Uterus (tissue), 4 donors: ENCODE results near the gene HOXD10. TPM values are rescaled to one million over a fixed set of nuclear protein-coding genes. Genes with fewer than 3 reads are reported as not detected.

Experiments used
- DNase-seq, 2 donors: peaks; one replicate each; pipeline ENCODE4 v3.0.0-alpha.2; 2019 to 2020
- H3K27ac ChIP-seq, 2 donors: fragments of 200-600 bp; sonication (generic); 1 replicate in 1 of 2; 2 replicates in 1 of 2; pipeline ENCODE4 v1.5.1; 2016 to 2018
- H3K27me3 ChIP-seq, 2 donors: fragments of 200-600 bp; sonication (generic); one replicate each; pipeline ENCODE4 v1.5.1; 2018 to 2019; ENCODE audit warnings: control low read depth in 1 of 2
- H3K36me3 ChIP-seq, 2 donors: fragments of 200-600 bp; sonication (generic); one replicate each; pipeline ENCODE4 v1.5.1; 2019; ENCODE audit warnings: control low read depth in 1 of 2
- H3K4me1 ChIP-seq, 2 donors: fragments of 200-600 bp; sonication (generic); one replicate each; pipeline ENCODE4 v1.5.1; 2018 to 2019; ENCODE audit warnings: control low read depth in 1 of 2
- H3K4me3 ChIP-seq, 2 donors: fragments of 200-600 bp; sonication (generic); 1 replicate in 1 of 2; 2 replicates in 1 of 2; pipeline ENCODE4 v1.5.1; 2018 to 2019; ENCODE audit warnings: mild to moderate bottlenecking in 1 of 2
- H3K9me3 ChIP-seq, 2 donors: fragments of 200-600 bp; sonication (generic); one replicate each; pipeline ENCODE4 v1.5.1; 2019; ENCODE audit warnings: control low read depth in 1 of 2
- POLR2A ChIP-seq, 2 donors: fragments of 450-650 bp; IDR thresholded peaks; one replicate each; pipeline ENCODE4 v1.6.1; 2016; ENCODE audit warnings: antibody characterized with exemption in 2 of 2, mild to moderate bottlenecking in 1 of 2, moderate library complexity in 1 of 2
- intact Hi-C: fragments of 100-400 bp; cut with DNase I; formaldehyde crosslinking; loops from one replicate; pipeline ENCODE4 v1.15.1; 2023; ENCODE audit warnings: low total_unique reads
- total RNA-seq, 4 donors: library from RNA; depleted of rRNA in 3 of 4; stranded (reverse); fragments of >200 nt in 3 of 4; gene quantifications; one replicate each; pipeline versions ENCODE4 v1.1.0 to v1.2.4, GENCODE V29; 2014 to 2023
- TF ChIP-seq, protein P1 (sequence below), 4 experiments: fragments of 200-600 bp in 2 of 4; fragments of 450-650 bp in 2 of 4; sonication (generic) in 2 of 4; IDR thresholded peaks; one replicate each; pipeline ENCODE4 v1.5.1; 2016 to 2019; ENCODE audit warnings: antibody characterized with exemption in 4 of 4, mild to moderate bottlenecking in 2 of 4, moderate library complexity in 1 of 4
- donor health status: DM: yes; HTN: yes; CAD: no.

Gene HOXD10
- total RNA-seq, 4 donors from 2014 or later, result 6.8 to 81.0 (median 53.6) TPM

DNA sequence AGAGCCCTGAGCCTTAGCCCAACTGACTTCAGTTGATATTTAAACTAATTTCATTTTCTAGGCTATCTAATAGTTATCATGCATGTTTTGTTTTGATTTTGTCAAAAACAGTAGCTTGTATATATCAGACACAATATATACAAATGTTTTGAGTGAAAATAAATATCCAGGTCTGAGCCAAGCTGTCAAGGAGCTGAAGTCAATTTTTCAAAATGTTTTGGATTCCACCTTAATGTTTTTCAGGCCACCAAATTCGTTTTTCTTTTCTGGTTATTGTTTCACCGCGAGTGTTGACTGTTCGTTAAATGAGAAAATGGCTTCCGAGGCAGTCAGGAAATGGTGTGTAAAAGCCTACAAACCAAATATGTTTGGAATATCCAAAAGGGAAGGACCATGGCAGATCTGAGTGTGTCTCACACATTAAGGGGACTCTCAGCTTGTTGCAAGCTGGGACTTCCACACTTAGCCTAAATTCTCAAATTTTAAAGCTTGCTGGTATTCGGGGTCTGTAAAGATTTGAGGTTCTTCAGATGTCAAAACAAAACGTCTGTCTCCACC is 14.2 kb upstream of the HOXD10 start:
- H3K4me1 ChIP-seq, result peaks cover 0 to 21% of the 10 kb centered on the region in 2 donors
- intact Hi-C loops, result no loop called here
- H3K27ac ChIP-seq, result no peak overlapping the region
- H3K27me3 ChIP-seq, result peaks cover 18 to 33% of the 10 kb centered on the region in 2 donors
- H3K36me3 ChIP-seq, result no peaks in the 10 kb centered on the region
- no peak for DNase-seq
- no peak for TF ChIP-seq POLR2A (IDR thresholded peaks at IDR 0.05)
- TF ChIP-seq, protein P1, sequence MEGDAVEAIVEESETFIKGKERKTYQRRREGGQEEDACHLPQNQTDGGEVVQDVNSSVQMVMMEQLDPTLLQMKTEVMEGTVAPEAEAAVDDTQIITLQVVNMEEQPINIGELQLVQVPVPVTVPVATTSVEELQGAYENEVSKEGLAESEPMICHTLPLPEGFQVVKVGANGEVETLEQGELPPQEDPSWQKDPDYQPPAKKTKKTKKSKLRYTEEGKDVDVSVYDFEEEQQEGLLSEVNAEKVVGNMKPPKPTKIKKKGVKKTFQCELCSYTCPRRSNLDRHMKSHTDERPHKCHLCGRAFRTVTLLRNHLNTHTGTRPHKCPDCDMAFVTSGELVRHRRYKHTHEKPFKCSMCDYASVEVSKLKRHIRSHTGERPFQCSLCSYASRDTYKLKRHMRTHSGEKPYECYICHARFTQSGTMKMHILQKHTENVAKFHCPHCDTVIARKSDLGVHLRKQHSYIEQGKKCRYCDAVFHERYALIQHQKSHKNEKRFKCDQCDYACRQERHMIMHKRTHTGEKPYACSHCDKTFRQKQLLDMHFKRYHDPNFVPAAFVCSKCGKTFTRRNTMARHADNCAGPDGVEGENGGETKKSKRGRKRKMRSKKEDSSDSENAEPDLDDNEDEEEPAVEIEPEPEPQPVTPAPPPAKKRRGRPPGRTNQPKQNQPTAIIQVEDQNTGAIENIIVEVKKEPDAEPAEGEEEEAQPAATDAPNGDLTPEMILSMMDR (IDR thresholded peaks at IDR 0.05), result no peak
- H3K4me3 ChIP-seq, result no peak overlapping the region
- H3K9me3 ChIP-seq, result no peaks in the 10 kb centered on the region

DNA sequence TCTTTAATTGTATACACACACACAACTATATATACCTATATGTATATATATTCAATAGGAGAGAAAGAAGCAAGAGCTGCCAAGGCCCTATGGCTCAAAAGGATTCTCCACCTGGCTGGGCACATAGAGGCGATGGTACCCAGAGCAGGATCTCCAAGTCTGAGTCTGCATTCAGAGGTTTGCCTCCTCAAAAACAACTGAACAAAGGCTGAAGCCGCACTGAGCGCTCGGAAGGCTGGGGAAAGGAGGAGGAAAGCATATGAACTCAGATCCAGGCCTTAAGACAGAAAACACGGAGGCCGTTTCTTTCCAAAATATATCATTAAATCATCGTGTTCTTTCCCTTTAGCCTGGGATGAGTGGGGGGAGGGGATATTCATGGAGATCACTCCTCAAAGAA is 13.4 kb upstream of the HOXD10 start:
- H3K4me1 ChIP-seq, result peaks cover 0 to 15% of the 10 kb centered on the region in 2 donors
- no peak overlapping the region for H3K4me3 ChIP-seq
- peaks cover 13 to 25% of the 10 kb centered on the region in 2 donors for H3K27me3 ChIP-seq
- TF ChIP-seq, protein P1 (IDR thresholded peaks at IDR 0.05), result no peak
- no peak for TF ChIP-seq POLR2A (IDR thresholded peaks at IDR 0.05)
- intact Hi-C loops, result no loop called here
- no peaks in the 10 kb centered on the region for H3K36me3 ChIP-seq
- DNase-seq, result no peak
- peak overlapping the region; percentile 98 to 99 for H3K27ac ChIP-seq
- H3K9me3 ChIP-seq, result no peaks in the 10 kb centered on the region

DNA sequence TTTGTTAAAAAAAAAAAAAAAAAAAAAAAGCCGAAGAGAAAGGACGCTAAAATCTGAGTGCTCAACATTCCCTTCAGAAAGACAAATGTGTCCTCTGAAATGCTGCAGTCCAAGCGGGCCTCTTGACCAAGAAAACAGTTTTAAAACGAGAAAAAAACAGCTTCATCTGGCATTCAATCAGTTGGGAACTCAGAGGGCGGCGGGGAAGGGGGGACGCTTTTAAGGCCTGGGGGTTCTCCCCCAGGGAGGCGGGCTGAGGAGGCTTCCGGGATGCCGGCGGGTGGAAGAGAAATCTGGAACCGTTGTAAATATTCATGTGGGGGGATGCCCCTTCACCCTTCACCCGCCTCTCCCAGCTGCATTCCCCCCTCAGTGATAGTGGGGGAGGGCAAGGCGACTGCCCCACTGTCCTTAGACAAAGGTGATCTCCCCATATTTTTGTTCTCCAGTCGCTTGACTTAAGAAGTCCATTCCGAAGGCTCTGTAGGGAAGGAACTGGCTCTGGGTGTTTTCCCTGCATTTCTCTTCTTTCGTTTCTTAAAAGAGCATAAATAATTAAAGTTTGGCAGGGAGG is 12.7 kb upstream of the HOXD10 start:
- peak overlapping the region; percentile 12 to 32 for H3K4me3 ChIP-seq

DNA sequence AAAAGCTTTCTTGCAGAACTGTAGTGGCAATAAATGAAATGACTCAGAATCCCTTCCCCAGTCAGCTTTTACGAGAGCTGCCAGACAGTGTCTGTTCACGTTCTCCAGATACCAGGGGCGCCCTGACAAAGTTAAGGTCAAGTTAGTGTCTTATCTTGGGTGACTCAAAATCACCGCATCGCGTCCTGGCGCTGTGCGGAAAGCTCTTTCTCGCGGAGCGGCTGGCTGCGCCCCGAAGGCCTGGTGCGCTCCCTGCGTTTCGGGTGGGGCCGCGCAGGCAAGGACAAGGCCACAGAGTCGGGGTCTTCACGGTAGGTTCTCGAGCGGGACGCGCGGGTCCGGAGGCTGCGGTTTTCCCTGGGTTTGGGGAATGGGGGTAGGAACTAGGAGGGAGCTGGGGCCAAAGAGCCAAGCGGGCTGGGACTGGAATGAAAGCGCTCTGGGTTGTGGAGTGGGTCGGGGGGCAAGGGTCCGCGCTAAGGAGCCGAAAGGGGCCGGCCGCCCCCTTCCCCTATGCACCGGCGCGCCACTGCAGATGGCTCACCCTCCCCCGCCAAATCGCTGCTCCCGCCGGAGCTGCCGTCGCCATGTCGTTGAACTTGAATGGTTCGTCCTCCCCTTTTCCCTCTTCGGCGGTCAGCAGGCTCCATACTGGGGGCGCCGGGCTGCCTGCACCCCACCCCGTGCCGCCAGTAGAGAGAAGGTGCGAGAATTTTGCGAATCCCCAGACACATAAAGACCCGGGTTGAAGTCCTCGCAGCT is 12.1 kb upstream of the HOXD10 start:
- intact Hi-C loops, result no loop called here
- Histone ChIP-seq H3K36me3 (no peaks in the 10 kb centered on the region), H3K9me3 (no peaks in the 10 kb centered on the region), H3K27ac (peak overlapping the region; percentile 98 to 99), H3K4me3 (peak overlapping the region; percentile 12 to 32), H3K27me3 (peaks cover 7 to 12% of the 10 kb centered on the region in 2 donors), H3K4me1 (peaks cover 0 to 15% of the 10 kb centered on the region in 2 donors)
- TF ChIP-seq POLR2A (IDR thresholded peaks at IDR 0.05), result peak in 1 of 2 donors; percentile 16
- TF ChIP-seq, protein P1 (IDR thresholded peaks at IDR 0.05), result peak in 1 of 4 experiments; percentile 3
- peak; percentile 60 to 84 for DNase-seq

More for the DNA sequence above, 12.7 kb upstream of the HOXD10 start:
- Histone ChIP-seq H3K9me3 (no peaks in the 10 kb centered on the region), H3K27ac (peak overlapping the region; percentile 98 to 99), H3K4me1 (peaks cover 0 to 15% of the 10 kb centered on the region in 2 donors), H3K36me3 (no peaks in the 10 kb centered on the region), H3K27me3 (peaks cover 7 to 18% of the 10 kb centered on the region in 2 donors)
- DNase-seq, result peak in 1 of 2 donors; percentile 41
- TF ChIP-seq, protein P1 (IDR thresholded peaks at IDR 0.05), result no peak
- TF ChIP-seq POLR2A (IDR thresholded peaks at IDR 0.05), result no peak
- intact Hi-C loops, result no loop called here
